Epithelial cell of umbilical artery (primary cell): ENCODE measurements around the gene CCDC80. TPM values are rescaled to one million over a fixed set of nuclear protein-coding genes. Genes with fewer than 3 reads are reported as not detected.

Experiments used
- total RNA-seq: library from RNA; depleted of rRNA; stranded (reverse); fragments of >200 nt; gene quantifications from 2 replicates; pipeline ENCODE4 v1.2.3, GENCODE V29; 2014

The CCDC80 gene
- total RNA-seq: 7.5 and 12.6 TPM in 2 replicates

GRCh38 chr3:112640930-112641801 is at the start of gene CCDC80:
TSS of gene CCDC80 (minus strand) at chr3:112641143. CDS start at chr3:112639905, 1,238 bp downstream.

GRCh38 chr3:112561734-112562529 is 79.0 kb downstream of the CCDC80 start, which contains the start of the genes ATG3 and SLC35A5:
TSS of gene ATG3 (minus strand) at chr3:112561962. CDS start at chr3:112561528, 434 bp downstream.
TSS of gene SLC35A5 (plus strand) at chr3:112562045. CDS start at chr3:112563404, 1,359 bp downstream.

Other genes with a start within 250 kb of the CCDC80 start
- gene BTLA, start 141.7 kb downstream of the CCDC80 start, total RNA-seq: not detected in 2 replicates
- gene ATG3, start 79.2 kb downstream of the CCDC80 start, total RNA-seq: 90.0 and 98.9 TPM in 2 replicates
- gene SLC35A5, start 79.1 kb downstream of the CCDC80 start, total RNA-seq: 17.5 and 24.0 TPM in 2 replicates
- not detected in 2 replicates for gene CD200R1L, start 205.7 kb upstream of the CCDC80 start, total RNA-seq